ENCODE measurements around the gene MMP11.

Gene MMP11

DNA sequence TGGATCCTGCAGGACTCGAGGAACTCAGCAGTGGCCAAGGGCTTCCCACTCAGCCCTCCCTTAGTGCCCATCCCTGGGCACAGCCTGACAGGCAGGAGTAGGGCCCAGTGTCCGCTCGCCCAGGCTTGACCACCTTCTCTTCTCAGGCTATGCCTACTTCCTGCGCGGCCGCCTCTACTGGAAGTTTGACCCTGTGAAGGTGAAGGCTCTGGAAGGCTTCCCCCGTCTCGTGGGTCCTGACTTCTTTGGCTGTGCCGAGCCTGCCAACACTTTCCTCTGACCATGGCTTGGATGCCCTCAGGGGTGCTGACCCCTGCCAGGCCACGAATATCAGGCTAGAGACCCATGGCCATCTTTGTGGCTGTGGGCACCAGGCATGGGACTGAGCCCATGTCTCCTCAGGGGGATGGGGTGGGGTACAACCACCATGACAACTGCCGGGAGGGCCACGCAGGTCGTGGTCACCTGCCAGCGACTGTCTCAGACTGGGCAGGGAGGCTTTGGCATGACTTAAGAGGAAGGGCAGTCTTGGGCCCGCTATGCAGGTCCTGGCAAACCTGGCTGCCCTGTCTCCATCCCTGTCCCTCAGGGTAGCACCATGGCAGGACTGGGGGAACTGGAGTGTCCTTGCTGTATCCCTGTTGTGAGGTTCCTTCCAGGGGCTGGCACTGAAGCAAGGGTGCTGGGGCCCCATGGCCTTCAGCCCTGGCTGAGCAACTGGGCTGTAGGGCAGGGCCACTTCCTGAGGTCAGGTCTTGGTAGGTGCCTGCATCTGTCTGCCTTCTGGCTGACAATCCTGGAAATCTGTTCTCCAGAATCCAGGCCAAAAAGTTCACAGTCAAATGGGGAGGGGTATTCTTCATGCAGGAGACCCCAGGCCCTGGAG is 10.9 kb downstream of the MMP11 start:
- no peak overlapping the region for H2BK5ac ChIP-seq (ENCODE audit: low read length)
- WGBS (ENCODE audit: extremely low coverage, insufficient coverage, low lambda C conversion rate), result no CpG with 5 or more reads among the region's 15 CpGs
- no peak for DNase-seq
- H3K27me3 ChIP-seq (ENCODE audit: insufficient read depth, low read length, poor library complexity), result no peaks in the 10 kb centered on the region
- H2BK15ac ChIP-seq (replicated peaks; ENCODE audit: low read depth), result no peak overlapping the region
- peaks cover 6% of the 10 kb centered on the region for H3K79me1 ChIP-seq (ENCODE audit: low read length)
- no peak overlapping the region for H2AK5ac ChIP-seq (ENCODE audit: low read length)
- no peak overlapping the region for H2BK120ac ChIP-seq (ENCODE audit: low read depth, low read length)
- H4K8ac ChIP-seq (ENCODE audit: low read depth, low read length), result no peak overlapping the region
- no peak overlapping the region for H3K18ac ChIP-seq (ENCODE audit: low read length)
- no peak overlapping the region for H3K56ac ChIP-seq (ENCODE audit: low read length)
- H4K5ac ChIP-seq (ENCODE audit: low read length), result no peak overlapping the region
- no peak overlapping the region for H3K23ac ChIP-seq (ENCODE audit: low read length)
- no peak overlapping the region for H3K27ac ChIP-seq (ENCODE audit: low read depth, low read length)
- H3K4ac ChIP-seq (ENCODE audit: low read depth, low read length), result no peak overlapping the region
- peaks cover 2% of the 10 kb centered on the region for H3K4me1 ChIP-seq (ENCODE audit: control insufficient read depth, low read depth, low read length)
- no peak overlapping the region for H3K9ac ChIP-seq (ENCODE audit: low read length)
- H3K4me2 ChIP-seq (ENCODE audit: low read length), result no peak overlapping the region
- peaks cover 12% of the 10 kb centered on the region for H3K79me2 ChIP-seq (ENCODE audit: control insufficient read depth, insufficient read depth, low read length)
- H3K4me3 ChIP-seq (ENCODE audit: low read length), result no peak overlapping the region
- no peaks in the 10 kb centered on the region for H3K36me3 ChIP-seq (ENCODE audit: control insufficient read depth, insufficient read depth, low read length)

DNA sequence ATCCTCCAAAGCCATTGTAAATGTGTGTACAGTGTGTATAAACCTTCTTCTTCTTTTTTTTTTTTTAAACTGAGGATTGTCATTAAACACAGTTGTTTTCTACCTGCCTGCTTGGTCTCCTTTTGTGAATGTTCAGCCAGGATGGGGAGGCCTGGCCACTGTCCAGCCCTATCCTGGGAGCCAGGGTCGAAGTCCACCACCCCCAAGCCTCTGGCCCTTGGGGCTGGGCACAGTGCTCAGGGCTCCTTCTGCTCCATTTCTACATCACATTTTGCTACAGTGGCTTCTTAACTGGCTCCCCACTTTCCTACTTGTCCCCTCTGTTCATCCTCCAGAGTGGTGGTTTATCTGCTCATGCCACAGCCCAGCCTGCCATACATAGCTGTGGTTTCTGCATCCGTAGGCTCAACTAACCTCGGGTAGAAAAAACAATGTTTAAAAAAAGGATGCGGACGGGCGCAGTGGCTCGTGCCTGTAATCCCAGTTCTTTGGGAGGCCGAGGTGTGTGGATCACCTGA is 11.6 kb downstream of the MMP11 start:
- no peak overlapping the region for H3K9ac ChIP-seq (ENCODE audit: low read length)
- H2BK15ac ChIP-seq (replicated peaks; ENCODE audit: low read depth), result no peak overlapping the region
- no peak overlapping the region for H2AK5ac ChIP-seq (ENCODE audit: low read length)
- no peak overlapping the region for H4K5ac ChIP-seq (ENCODE audit: low read length)
- no peak overlapping the region for H3K56ac ChIP-seq (ENCODE audit: low read length)
- no peak overlapping the region for H2BK5ac ChIP-seq (ENCODE audit: low read length)
- H3K18ac ChIP-seq (ENCODE audit: low read length), result no peak overlapping the region
- no peak overlapping the region for H4K8ac ChIP-seq (ENCODE audit: low read depth, low read length)
- H3K4me1 ChIP-seq (ENCODE audit: control insufficient read depth, low read depth, low read length), result peaks cover 3% of the 10 kb centered on the region
- H3K27ac ChIP-seq (ENCODE audit: low read depth, low read length), result no peak overlapping the region
- H2BK120ac ChIP-seq (ENCODE audit: low read depth, low read length), result no peak overlapping the region
- H3K23ac ChIP-seq (ENCODE audit: low read length), result no peak overlapping the region
- DNase-seq, result no peak
- peaks cover 18% of the 10 kb centered on the region for H3K79me2 ChIP-seq (ENCODE audit: control insufficient read depth, insufficient read depth, low read length)
- H3K4me2 ChIP-seq (ENCODE audit: low read length), result no peak overlapping the region
- H3K4ac ChIP-seq (ENCODE audit: low read depth, low read length), result no peak overlapping the region
- H3K79me1 ChIP-seq (ENCODE audit: low read length), result peaks cover 10% of the 10 kb centered on the region
- no peaks in the 10 kb centered on the region for H3K36me3 ChIP-seq (ENCODE audit: control insufficient read depth, insufficient read depth, low read length)
- no peak overlapping the region for H3K4me3 ChIP-seq (ENCODE audit: low read length)
- no peaks in the 10 kb centered on the region for H3K27me3 ChIP-seq (ENCODE audit: insufficient read depth, low read length, poor library complexity)
- no CpG with 5 or more reads among the region's 8 CpGs for WGBS (ENCODE audit: extremely low coverage, insufficient coverage, low lambda C conversion rate)

DNA sequence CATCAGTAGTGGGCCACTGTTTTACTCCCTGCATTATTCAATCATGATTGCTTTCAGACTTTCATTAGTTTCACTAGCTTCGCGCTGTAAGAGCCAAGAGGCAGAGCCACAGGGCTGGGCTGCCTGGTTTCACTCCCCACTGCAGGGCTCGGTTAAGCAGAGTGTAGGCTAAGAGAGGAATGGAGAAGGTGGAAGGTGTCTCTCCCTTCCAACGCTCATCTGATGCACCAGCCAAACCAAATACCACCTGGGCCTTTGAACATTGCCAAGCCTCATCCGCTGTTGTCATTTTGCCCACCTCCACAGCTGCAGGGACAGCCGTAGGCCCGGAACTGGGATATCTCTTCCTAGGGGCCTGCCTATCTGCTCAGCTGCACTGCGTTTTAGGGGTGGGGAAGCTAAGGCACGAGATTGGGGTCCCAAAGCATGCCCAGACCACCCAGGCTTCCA is 13.6 kb downstream of the MMP11 start:
- peak overlapping the region; percentile 85 for H3K9ac ChIP-seq (ENCODE audit: low read length)
- H2BK15ac ChIP-seq (replicated peaks; ENCODE audit: low read depth), result no peak overlapping the region
- H3K4me3 ChIP-seq (ENCODE audit: low read length), result no peak overlapping the region
- peak overlapping the region; percentile 4 for H2AK5ac ChIP-seq (ENCODE audit: low read length)
- peaks cover 18% of the 10 kb centered on the region for H3K79me1 ChIP-seq (ENCODE audit: low read length)
- no peak for DNase-seq
- H3K27me3 ChIP-seq (ENCODE audit: insufficient read depth, low read length, poor library complexity), result no peaks in the 10 kb centered on the region
- H3K23ac ChIP-seq (ENCODE audit: low read length), result no peak overlapping the region
- peak overlapping the region; percentile 82 for H3K4ac ChIP-seq (ENCODE audit: low read depth, low read length)
- H3K36me3 ChIP-seq (ENCODE audit: control insufficient read depth, insufficient read depth, low read length), result no peaks in the 10 kb centered on the region
- WGBS (ENCODE audit: extremely low coverage, insufficient coverage, low lambda C conversion rate), result no CpG with 5 or more reads among the region's 9 CpGs
- no peak overlapping the region for H2BK5ac ChIP-seq (ENCODE audit: low read length)
- H3K18ac ChIP-seq (ENCODE audit: low read length), result peak overlapping the region; percentile 12
- H3K56ac ChIP-seq (ENCODE audit: low read length), result peak overlapping the region; percentile 96
- H3K4me1 ChIP-seq (ENCODE audit: control insufficient read depth, low read depth, low read length), result peaks cover 3% of the 10 kb centered on the region
- no peak overlapping the region for H4K5ac ChIP-seq (ENCODE audit: low read length)
- H3K4me2 ChIP-seq (ENCODE audit: low read length), result peak overlapping the region; percentile 76
- H3K79me2 ChIP-seq (ENCODE audit: control insufficient read depth, insufficient read depth, low read length), result peaks cover 33% of the 10 kb centered on the region
- no peak overlapping the region for H3K27ac ChIP-seq (ENCODE audit: low read depth, low read length)
- H4K8ac ChIP-seq (ENCODE audit: low read depth, low read length), result no peak overlapping the region
- H2BK120ac ChIP-seq (ENCODE audit: low read depth, low read length), result no peak overlapping the region

DNA sequence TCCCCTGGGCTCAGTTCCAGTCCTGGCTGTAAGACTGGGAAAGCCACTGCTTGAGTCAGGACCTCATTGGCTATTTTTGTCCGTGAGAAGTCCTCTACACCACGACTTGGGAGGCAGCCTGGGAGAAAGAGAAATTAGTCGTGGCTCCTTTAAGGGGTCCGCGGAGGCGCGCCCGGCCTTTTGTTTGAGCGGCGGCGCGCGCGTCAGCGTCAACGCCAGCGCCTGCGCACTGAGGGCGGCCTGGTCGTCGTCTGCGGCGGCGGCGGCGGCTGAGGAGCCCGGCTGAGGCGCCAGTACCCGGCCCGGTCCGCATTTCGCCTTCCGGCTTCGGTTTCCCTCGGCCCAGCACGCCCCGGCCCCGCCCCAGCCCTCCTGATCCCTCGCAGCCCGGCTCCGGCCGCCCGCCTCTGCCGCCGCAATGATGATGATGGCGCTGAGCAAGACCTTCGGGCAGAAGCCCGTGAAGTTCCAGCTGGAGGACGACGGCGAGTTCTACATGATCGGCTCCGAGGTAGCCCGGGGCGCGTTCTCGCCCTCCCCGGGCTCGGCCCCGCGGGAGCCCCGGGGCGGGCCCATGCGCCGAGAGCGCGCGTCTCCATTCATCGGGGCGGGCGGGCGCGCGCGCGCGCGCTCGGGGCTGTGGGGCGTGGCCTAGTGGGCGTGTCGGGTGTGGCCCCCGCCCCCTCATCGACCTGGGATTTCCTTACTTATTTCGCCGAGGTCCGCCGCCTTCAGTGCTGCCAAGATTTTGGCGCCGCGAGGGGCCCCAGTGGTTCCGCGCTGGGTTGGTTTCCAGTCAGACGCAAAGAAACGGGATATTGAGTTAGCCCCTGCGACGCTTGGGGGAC is 14.3 kb downstream of the MMP11 start, which contains the start of gene SMARCB1:
TSS of gene SMARCB1 (plus strand) at position 215 of the 848 bp plus-strand sequence. CDS start at position 419, 204 bp downstream.
- peaks cover 3% of the 10 kb centered on the region for H3K4me1 ChIP-seq (ENCODE audit: control insufficient read depth, low read depth, low read length)
- peak within 1 kb of the TSS; percentile 100 for H3K18ac ChIP-seq (ENCODE audit: low read length)
- no CpG with 5 or more reads among the region's 97 CpGs for WGBS (ENCODE audit: extremely low coverage, insufficient coverage, low lambda C conversion rate)
- DNase-seq, result peak; percentile 93
- peak within 1 kb of the TSS; percentile 100 for H4K8ac ChIP-seq (ENCODE audit: low read depth, low read length)
- H3K23ac ChIP-seq (ENCODE audit: low read length), result peak within 1 kb of the TSS; percentile 80
- H3K4me3 ChIP-seq (ENCODE audit: low read length), result peak within 1 kb of the TSS; percentile 98
- peaks cover 24% of the 10 kb centered on the region for H3K79me1 ChIP-seq (ENCODE audit: low read length)
- H2AK5ac ChIP-seq (ENCODE audit: low read length), result peak within 1 kb of the TSS; percentile 4
- peak within 1 kb of the TSS; percentile 99 for H3K4me2 ChIP-seq (ENCODE audit: low read length)
- H3K27ac ChIP-seq (ENCODE audit: low read depth, low read length), result peak within 1 kb of the TSS; percentile 100
- peak within 1 kb of the TSS; percentile 100 for H3K56ac ChIP-seq (ENCODE audit: low read length)
- no peak within 1 kb of the TSS for H2BK15ac ChIP-seq (replicated peaks; ENCODE audit: low read depth)
- H3K4ac ChIP-seq (ENCODE audit: low read depth, low read length), result peak within 1 kb of the TSS; percentile 100
- peak within 1 kb of the TSS; percentile 91 for H2BK5ac ChIP-seq (ENCODE audit: low read length)
- H3K36me3 ChIP-seq (ENCODE audit: control insufficient read depth, insufficient read depth, low read length), result peaks cover 2% of the 10 kb centered on the region
- H2BK120ac ChIP-seq (ENCODE audit: low read depth, low read length), result peak within 1 kb of the TSS; percentile 76
- peaks cover 39% of the 10 kb centered on the region for H3K79me2 ChIP-seq (ENCODE audit: control insufficient read depth, insufficient read depth, low read length)
- H4K5ac ChIP-seq (ENCODE audit: low read length), result no peak within 1 kb of the TSS
- no peaks in the 10 kb centered on the region for H3K27me3 ChIP-seq (ENCODE audit: insufficient read depth, low read length, poor library complexity)
- peak within 1 kb of the TSS; percentile 99 for H3K9ac ChIP-seq (ENCODE audit: low read length)

DNA sequence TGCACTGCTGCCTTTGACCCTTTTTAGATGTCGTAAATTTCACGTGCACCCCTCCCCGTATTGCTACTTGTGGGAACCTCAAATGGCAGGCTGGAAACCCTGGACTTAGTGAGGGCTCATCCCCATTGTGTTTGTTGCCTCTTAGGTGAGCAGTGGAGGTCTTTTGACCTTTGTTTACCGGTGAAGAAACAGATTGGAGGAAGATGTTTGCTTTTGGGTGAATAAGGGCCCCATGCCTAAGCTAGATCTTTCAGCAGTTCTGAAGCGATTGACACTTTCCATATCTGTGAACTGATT is 14.9 kb downstream of the MMP11 start:
- WGBS (ENCODE audit: extremely low coverage, insufficient coverage, low lambda C conversion rate), result no CpG with 5 or more reads among the region's 5 CpGs

More for the DNA sequence above, 14.9 kb downstream of the MMP11 start:
- Histone ChIP-seq H2BK15ac (replicated peaks; ENCODE audit: low read depth) (no peak overlapping the region), H3K27ac (ENCODE audit: low read depth, low read length) (no peak overlapping the region), H3K4me2 (ENCODE audit: low read length) (peak overlapping the region; percentile 99), H2AK5ac (ENCODE audit: low read length) (no peak overlapping the region), H3K79me2 (ENCODE audit: control insufficient read depth, insufficient read depth, low read length) (peaks cover 43% of the 10 kb centered on the region), H3K18ac (ENCODE audit: low read length) (no peak overlapping the region), H3K23ac (ENCODE audit: low read length) (peak overlapping the region; percentile 80), H2BK5ac (ENCODE audit: low read length) (no peak overlapping the region), H3K9ac (ENCODE audit: low read length) (peak overlapping the region; percentile 98), H4K8ac (ENCODE audit: low read depth, low read length) (no peak overlapping the region), H4K5ac (ENCODE audit: low read length) (no peak overlapping the region), H3K56ac (ENCODE audit: low read length) (peak overlapping the region; percentile 96), H3K4ac (ENCODE audit: low read depth, low read length) (no peak overlapping the region), H3K79me1 (ENCODE audit: low read length) (peaks cover 27% of the 10 kb centered on the region), H3K4me1 (ENCODE audit: control insufficient read depth, low read depth, low read length) (peaks cover 3% of the 10 kb centered on the region), H3K27me3 (ENCODE audit: insufficient read depth, low read length, poor library complexity) (no peaks in the 10 kb centered on the region), H3K4me3 (ENCODE audit: low read length) (peak overlapping the region; percentile 98), H2BK120ac (ENCODE audit: low read depth, low read length) (no peak overlapping the region), H3K36me3 (ENCODE audit: control insufficient read depth, insufficient read depth, low read length) (peaks cover 2% of the 10 kb centered on the region)
- no peak for DNase-seq

Measured in mesendoderm (in vitro differentiated cells).